A549 treated with RU486 at 1 μM for 4 hours (cell line): Measurements from ENCODE around the gene NALF2. TPM values are rescaled to one million over a fixed set of nuclear protein-coding genes. Genes with fewer than 3 reads are reported as not detected.

Experiments used
- total RNA-seq: library from RNA; stranded (reverse); fragments of 200-300 nt; extraction: Qiagen RNA extraction; gene quantifications from 5 replicates; pipeline ENCODE4 v1.2.3, GENCODE V29; 2022; ENCODE audit warnings: low read depth

NALF2 gene
- 4.8 to 5.9 TPM (median 5.5 TPM) in 5 replicates for total RNA-seq

GRCh38 chrX:69503782-69504625 is at the start of gene NALF2:
Gene NALF2, plus strand, starts transcription at chrX:69504326. Its CDS starts 957 bp downstream, at chrX:69505283.

Other genes with a start within 250 kb of the NALF2 start
- 0.35 to 0.88 TPM (median 0.55 TPM) in 5 replicates for gene EDA, start 111.8 kb downstream of the NALF2 start, total RNA-seq